Lower leg skin (tissue), 3 donors: ENCODE results near the gene LGR6.

Source experiments
- CTCF ChIP-seq, 3 donors: fragments of 450-650 bp; IDR thresholded peaks; one replicate each; pipeline ENCODE4 v1.5.1; 2016; ENCODE audit warnings: antibody characterized with exemption in 3 of 3, mild to moderate bottlenecking in 3 of 3, moderate library complexity in 2 of 3
- POLR2A ChIP-seq, 2 donors: fragments of 450-650 bp; IDR thresholded peaks; one replicate each; pipeline ENCODE4 v1.6.1; 2016 to 2017; ENCODE audit warnings: antibody characterized with exemption in 2 of 2, mild to moderate bottlenecking in 1 of 2, moderate library complexity in 1 of 2

- TF ChIP-seq CTCF (IDR thresholded peaks at IDR 0.05) (peak in 1 of 3 donors; percentile 63), POLR2A (IDR thresholded peaks at IDR 0.05) (no peak)
Observed at GRCh38 chr1:202343652-202344349, 150.2 kb downstream of the LGR6 start.
